Activated T-cell treated with anti-CD3 and anti-CD28 coated beads, Interleukin-2, amount 50 U/mL, for 24 hours (primary cell): Measurements from ENCODE around the gene RBMY1F.
"Not testable (repeated sequence)": the region's sequence is repeated elsewhere in the genome, so short reads cannot be mapped to it uniquely, and the experiment has no call there.

Source experiments
- DNase-seq: peaks from one replicate; pipeline ENCODE4 v3.0.0-alpha.2; 2020
- H3K27ac Mint-ChIP-seq: 2 replicates; pipeline ENCODE4 v1.8.0; 2020; ENCODE audit warnings: mild to moderate bottlenecking, mixed read lengths
- H3K27me3 Mint-ChIP-seq: 2 replicates; pipeline ENCODE4 v1.8.0; 2020; ENCODE audit warnings: mixed read lengths
- H3K36me3 Mint-ChIP-seq: 2 replicates; pipeline ENCODE4 v1.8.0; 2020; ENCODE audit warnings: low read depth, mixed read lengths
- H3K4me1 Mint-ChIP-seq: 2 replicates; pipeline ENCODE4 v1.8.0; 2020; ENCODE audit warnings: low read depth, mixed read lengths
- H3K4me3 Mint-ChIP-seq: 2 replicates; pipeline ENCODE4 v1.8.0; 2020; ENCODE audit warnings: mild to moderate bottlenecking, moderate library complexity, mixed read lengths
- H3K9me3 Mint-ChIP-seq: 2 replicates; pipeline ENCODE4 v1.8.0; 2020; ENCODE audit warnings: mixed read lengths

Gene RBMY1F

GRCh38 chrY:22182823-22183222, at the start of gene RBMY1F:
RBMY1F (minus strand) TSS chrY:22182923; CDS start chrY:22180969, 1,954 bp downstream.
- H3K4me3 Mint-ChIP-seq, H3K27ac Mint-ChIP-seq, H3K4me1 Mint-ChIP-seq: not testable (repeated sequence)

GRCh38 chrY:22151144-22151543, 31.6 kb downstream of the RBMY1F start:
- not testable (repeated sequence) for H3K36me3 Mint-ChIP-seq, H3K4me3 Mint-ChIP-seq, DNase-seq, H3K9me3 Mint-ChIP-seq, H3K4me1 Mint-ChIP-seq, H3K27ac Mint-ChIP-seq, H3K27me3 Mint-ChIP-seq

More at GRCh38 chrY:22182823-22183222, at the start of gene RBMY1F:
- not testable (repeated sequence) for DNase-seq, H3K36me3 Mint-ChIP-seq, H3K27me3 Mint-ChIP-seq, H3K9me3 Mint-ChIP-seq

GRCh38 chrY:22141011-22141695, 41.6 kb downstream of the RBMY1F start:
- not testable (repeated sequence) for DNase-seq, H3K9me3 Mint-ChIP-seq, H3K36me3 Mint-ChIP-seq, H3K4me3 Mint-ChIP-seq, H3K27ac Mint-ChIP-seq, H3K4me1 Mint-ChIP-seq, H3K27me3 Mint-ChIP-seq

- not testable (repeated sequence) for DNase-seq, H3K4me1 Mint-ChIP-seq, H3K9me3 Mint-ChIP-seq, H3K27ac Mint-ChIP-seq, H3K36me3 Mint-ChIP-seq, H3K4me3 Mint-ChIP-seq, H3K27me3 Mint-ChIP-seq
These were observed 48.0 kb downstream of the RBMY1F start for GRCh38 chrY:22134719-22135118.

- not testable (repeated sequence) for H3K36me3 Mint-ChIP-seq, H3K27me3 Mint-ChIP-seq, DNase-seq, H3K27ac Mint-ChIP-seq, H3K4me3 Mint-ChIP-seq, H3K9me3 Mint-ChIP-seq, H3K4me1 Mint-ChIP-seq
These were observed 52.2 kb downstream of the RBMY1F start for GRCh38 chrY:22130494-22130893.
